Adrenal gland (tissue), 5 donors: Measurements from ENCODE around the gene MAN1C1.

Source experiments
- POLR2A ChIP-seq, 2 donors: fragments of 450-650 bp; IDR thresholded peaks; one replicate each; pipeline ENCODE4 v1.6.1; 2017; ENCODE audit warnings: antibody characterized with exemption in 2 of 2, mild to moderate bottlenecking in 2 of 2, moderate library complexity in 1 of 2
- TF ChIP-seq, protein P1 (sequence below), 6 experiments: fragments of 450-650 bp in 4 of 6; fragments of 200-600 bp in 2 of 6; sonication (generic) in 1 of 6; IDR thresholded peaks; 1 replicate in 5 of 6; 2 replicates in 1 of 6; pipeline versions ENCODE4 v1.5.1 to v1.8.0; 2016 to 2021; ENCODE audit warnings: antibody characterized with exemption in 6 of 6, mild to moderate bottlenecking in 2 of 6, moderate library complexity in 1 of 6
- donor health status: DM: no; HTN: no; CAD: no.

DNA sequence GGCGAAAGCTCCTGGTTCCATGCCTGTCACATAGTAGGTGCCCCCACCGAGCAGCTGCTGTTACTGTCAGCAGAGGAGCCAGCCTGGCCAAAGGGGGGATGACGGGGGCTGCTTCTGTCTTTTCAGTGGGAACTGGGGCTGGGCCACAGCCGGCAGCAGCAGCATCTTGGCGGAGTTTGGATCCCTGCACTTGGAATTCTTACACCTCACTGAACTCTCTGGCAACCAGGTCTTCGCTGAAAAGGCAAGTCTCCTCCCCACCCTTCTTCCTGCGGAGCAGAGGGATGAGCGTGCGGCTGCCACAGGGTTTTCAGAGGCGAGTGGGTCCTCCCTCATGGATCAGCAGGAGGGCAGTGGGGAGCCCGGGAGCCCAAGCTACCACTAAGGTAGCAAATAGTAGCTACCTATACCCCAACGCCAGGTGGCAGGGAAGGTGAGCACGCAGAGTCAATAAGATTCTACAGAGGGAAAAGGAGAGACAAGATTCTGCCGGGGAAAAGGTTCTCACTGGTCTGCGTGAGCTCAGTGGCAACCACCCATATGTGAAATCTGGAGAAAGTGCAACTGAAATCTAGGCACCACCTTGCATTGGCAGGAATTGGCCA, 142.0 kb downstream of the MAN1C1 start:
- TF ChIP-seq, protein P1, sequence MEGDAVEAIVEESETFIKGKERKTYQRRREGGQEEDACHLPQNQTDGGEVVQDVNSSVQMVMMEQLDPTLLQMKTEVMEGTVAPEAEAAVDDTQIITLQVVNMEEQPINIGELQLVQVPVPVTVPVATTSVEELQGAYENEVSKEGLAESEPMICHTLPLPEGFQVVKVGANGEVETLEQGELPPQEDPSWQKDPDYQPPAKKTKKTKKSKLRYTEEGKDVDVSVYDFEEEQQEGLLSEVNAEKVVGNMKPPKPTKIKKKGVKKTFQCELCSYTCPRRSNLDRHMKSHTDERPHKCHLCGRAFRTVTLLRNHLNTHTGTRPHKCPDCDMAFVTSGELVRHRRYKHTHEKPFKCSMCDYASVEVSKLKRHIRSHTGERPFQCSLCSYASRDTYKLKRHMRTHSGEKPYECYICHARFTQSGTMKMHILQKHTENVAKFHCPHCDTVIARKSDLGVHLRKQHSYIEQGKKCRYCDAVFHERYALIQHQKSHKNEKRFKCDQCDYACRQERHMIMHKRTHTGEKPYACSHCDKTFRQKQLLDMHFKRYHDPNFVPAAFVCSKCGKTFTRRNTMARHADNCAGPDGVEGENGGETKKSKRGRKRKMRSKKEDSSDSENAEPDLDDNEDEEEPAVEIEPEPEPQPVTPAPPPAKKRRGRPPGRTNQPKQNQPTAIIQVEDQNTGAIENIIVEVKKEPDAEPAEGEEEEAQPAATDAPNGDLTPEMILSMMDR (IDR thresholded peaks at IDR 0.05): no peak
- no peak for TF ChIP-seq POLR2A (IDR thresholded peaks at IDR 0.05)
